ENCODE results near the gene SCML2.
"Not testable (repeated sequence)": the region's sequence is repeated elsewhere in the genome, so short reads cannot be mapped to it uniquely, and the experiment has no call there.

SCML2 gene

GRCh38 chrX:18271309-18271708 lies 83.2 kb downstream of the SCML2 start:
- no peak for DNase-seq

- DNase-seq: no peak
Observed at GRCh38 chrX:18255059-18255458, 99.4 kb downstream of the SCML2 start.

- DNase-seq: no peak
Observed at GRCh38 chrX:18252644-18253359, 101.7 kb downstream of the SCML2 start.

GRCh38 chrX:18229646-18230045 lies 124.8 kb downstream of the SCML2 start:
- not testable (repeated sequence) for DNase-seq

- no peak for DNase-seq
Observed at GRCh38 chrX:18228069-18228468, 126.4 kb downstream of the SCML2 start.

GRCh38 chrX:18227458-18227857 lies 127.0 kb downstream of the SCML2 start:
- no peak for DNase-seq

- DNase-seq: no peak
Observed at GRCh38 chrX:18220786-18221185, 133.7 kb downstream of the SCML2 start, which contains the start of gene BEND2. TSS of gene BEND2 (minus strand) at chrX:18220886. CDS start at chrX:18220750, 136 bp downstream.

- DNase-seq: no peak
Observed at GRCh38 chrX:18210470-18210869, 144.0 kb downstream of the SCML2 start.

GRCh38 chrX:18206657-18207056 lies 147.8 kb downstream of the SCML2 start:
- no peak for DNase-seq

- no peak for DNase-seq
Observed at GRCh38 chrX:18203631-18204030, 150.9 kb downstream of the SCML2 start.

- no peak for DNase-seq
Observed at GRCh38 chrX:18194688-18195087, 159.8 kb downstream of the SCML2 start.

Data from NCI-H226 (cell line).